ENCODE measurements around the gene SAA1.
"Not testable (repeated sequence)": the region's sequence is repeated elsewhere in the genome, so short reads cannot be mapped to it uniquely, and the experiment has no call there.

The SAA1 gene

DNA sequence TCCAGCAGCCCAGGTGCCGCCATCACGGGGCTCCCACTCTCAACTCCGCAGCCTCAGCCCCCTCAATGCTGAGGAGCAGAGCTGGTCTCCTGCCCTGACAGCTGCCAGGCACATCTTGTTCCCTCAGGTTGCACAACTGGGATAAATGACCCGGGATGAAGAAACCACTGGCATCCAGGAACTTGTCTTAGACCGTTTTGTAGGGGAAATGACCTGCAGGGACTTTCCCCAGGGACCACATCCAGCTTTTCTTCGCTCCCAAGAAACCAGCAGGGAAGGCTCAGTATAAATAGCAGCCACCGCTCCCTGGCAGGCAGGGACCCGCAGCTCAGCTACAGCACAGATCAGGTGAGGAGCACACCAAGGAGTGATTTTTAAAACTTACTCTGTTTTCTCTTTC, at the start of gene SAA1:
Gene SAA1, plus strand, starts transcription at position 316 of the 400 bp plus-strand sequence. CDS start 624 bp downstream, outside the sequence.
- FAIRE-seq, result no peak

DNA sequence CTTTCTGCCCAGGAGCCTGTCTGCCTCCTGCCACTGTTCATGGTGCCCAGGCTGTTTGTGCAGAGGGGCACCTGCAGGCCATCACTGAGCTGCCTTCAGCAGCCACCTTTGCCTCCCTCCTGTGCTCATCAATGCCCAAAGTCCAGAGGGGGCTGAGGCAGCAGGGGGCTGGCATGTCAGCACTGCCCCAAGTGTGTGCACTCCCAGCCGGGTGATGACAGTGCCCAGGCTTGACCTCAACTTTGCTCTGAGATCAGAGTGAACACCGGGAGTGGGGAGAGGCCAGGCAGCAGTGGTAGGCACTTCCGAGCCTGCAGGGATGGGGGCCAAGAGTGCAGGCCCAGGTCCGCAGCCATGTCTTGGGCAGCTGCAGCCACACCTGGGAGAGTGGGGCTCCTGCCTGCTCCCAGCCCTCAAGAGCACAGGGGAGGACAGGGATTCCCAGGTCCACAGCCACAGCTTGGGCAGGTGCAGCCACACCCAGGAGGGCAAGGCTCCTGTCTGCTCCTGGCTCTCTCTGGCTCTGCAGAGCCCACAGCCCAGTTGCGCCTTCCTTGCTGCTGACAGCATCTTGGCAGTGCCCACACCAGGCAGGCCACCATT, 44.7 kb upstream of the SAA1 start:
- FAIRE-seq, result no peak

DNA sequence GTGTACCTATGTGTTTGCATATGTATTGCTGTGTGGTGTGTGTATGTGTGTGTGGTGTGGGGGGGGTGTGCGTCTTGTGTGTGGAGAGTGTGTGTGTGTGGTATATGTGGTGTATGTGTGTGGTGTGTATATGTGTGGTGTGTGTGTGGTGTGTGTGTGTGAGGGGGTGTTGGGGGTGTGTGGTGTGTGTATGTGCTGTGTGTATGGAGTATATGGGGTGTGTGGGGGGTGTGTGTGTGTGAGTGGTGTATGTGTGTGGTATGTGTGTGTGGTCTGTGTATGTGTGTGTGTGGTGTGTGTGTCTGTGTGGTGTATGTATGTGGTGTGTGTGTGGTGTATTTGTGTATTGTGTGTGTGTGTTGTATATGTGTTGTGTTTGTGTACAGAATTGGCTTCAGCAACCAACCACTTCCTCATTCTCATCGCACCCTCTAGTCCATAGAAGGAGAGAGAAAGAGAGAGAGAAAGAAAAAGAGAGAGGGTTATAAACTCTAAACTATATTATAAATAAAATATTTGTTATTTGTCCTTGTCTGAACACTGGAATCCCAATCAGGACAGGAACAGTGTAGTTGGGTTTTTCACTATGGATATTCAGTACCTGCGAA, 43.1 kb upstream of the SAA1 start:
- no peak for FAIRE-seq

DNA sequence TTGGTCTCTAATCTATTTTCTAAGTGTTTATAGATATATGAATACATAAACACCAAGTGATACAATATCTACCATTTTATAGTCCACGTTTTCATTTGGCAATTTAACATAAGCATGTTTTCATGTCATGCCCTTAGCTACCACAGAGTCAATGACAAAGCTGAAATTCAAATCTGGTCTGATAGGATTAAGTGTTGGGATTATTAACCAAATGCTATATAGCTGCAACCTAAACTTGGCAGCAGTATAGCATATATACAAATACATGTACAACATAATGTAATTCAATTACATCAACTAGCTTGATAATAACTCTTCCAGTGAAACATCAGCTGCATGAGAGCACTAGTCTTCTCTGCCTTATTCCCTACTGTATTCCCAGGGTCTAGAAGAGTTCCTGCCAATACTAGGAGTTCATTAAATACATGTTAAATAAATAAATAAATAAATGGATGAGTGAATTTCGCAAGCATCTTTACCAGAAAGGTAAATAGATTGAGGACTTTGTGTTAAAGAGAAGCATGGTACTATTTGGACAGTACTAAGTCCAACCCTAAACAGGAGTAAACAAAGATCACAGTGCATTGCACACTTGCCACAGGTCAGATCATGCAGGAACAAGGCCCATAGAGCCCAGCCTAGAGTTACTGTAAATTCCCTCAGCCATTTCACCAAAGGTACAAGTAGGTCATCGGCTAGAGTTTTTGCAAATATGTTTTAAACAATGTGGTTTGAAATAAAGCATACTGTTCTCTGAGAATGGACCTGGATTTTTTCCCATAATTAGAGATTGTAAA, 42.3 kb upstream of the SAA1 start:
- FAIRE-seq, result no peak

DNA sequence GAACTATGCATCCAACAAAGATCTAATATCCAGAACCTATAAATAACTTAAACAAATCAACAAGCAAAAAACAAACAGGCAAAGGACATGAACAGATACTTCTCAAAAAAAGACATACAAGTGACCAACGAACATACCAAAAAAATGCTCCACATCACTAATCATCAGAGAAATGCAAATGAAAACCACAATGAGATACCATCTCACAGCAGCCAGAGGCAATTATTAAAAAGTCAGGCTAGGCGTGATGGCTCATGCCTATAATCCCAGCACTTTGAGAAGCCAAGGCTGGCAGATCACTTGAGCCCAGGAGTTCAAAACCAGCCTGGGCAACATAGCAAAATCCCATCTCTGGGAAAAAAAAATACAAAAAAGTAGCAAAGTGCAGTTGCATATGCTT, 40.2 kb upstream of the SAA1 start:
- no peak for FAIRE-seq

DNA sequence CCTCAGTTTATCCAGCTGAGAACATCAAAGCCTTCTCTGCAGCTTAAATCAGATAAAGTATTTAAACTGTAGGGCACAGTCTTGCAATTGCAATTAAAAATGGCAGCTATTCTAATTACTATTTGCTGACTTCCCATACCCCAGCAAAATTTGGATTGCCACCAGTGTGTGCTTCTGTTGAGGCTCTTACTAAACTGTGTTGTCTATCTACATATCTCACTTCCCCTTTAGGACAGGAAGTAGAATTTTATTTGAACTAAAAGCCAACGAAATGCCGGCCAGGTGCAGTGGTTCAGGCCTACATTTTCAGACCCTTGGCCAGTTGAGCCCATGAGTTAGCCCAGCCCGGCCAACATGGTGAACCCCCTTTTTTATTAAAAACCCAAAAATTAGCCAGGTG, 36.6 kb upstream of the SAA1 start:
- no peak for FAIRE-seq

DNA sequence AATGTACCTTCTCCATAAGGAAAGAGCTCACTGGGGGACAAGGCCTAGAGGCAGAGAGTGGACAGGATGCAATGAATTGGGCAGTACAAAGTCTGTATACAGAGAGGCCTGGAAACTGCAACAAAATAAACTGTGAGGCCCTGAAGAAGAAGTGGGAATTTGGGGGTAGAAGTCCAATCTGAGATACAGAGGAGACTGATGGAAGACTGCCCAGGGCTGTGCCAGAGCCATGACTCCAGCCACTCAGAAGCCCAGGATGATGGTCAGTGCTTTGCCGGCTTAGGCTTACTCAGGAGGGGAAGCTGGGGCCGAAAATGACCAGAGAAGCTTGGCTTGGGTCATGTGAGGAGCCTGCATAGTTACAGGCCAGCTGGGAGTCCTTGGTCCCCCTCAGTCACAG, 35.2 kb upstream of the SAA1 start:
- FAIRE-seq, result no peak

DNA sequence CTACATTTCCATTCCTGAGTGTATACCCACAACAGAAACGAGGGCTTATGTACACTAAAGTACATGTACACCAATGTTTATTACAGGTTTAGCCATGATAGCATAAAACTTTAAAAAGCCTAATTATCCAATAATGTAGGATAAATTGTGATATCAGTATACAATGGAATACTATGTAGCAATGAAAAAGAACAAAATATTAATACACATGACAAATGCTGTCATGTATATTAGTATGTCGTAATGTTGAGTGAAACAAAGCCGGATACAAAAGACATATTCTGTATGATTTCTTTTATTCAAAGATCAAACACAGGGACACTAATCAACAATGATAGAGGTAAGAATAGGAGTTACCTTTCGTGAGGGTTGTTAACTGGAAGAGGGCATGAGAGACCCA, 32.2 kb upstream of the SAA1 start:
- FAIRE-seq, result no peak

DNA sequence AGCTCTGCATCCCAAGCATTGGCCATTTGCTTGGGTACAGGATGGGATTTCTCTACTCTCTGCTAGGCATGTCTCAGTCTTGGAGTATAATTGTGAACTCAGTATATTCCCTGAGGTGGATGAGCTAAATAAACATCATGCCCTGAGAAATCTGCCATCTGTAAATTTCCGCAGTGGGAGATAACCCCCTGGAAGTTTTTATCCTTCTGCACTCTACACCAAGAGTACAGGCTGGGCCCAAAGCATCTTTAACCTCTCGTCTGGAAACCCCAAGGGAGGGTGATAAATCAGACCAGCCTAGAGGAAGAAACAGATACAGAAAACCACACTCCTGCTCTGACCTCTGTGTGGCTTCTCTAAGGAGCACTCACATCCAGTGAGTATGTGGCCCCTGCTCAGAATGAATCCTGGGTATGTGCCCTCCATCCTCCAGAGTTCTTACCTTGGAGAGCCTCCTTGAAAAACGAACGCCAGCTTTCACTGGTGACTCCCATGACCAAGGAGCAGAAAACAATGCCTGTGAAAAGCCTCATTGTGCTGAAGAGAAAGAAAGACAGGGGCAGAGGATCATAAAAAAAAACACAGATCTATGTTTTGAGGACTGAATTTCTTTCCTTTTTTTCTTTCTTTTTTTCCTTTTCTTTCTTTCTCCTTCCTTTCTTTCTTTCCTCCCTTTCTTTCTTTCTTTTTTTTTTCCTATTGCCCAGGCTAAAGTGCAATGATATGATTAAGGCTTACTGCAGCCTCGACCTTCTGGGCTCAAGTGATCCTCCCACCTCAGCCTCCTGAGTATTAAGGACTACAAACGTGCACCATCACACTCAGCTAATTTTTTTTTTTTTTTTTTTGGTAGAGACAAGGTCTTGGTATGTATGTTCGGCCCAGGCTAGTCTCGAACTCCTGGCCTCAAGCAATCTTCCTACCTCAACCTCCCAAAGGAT, 30.4 kb upstream of the SAA1 start:
- FAIRE-seq, result no peak

DNA sequence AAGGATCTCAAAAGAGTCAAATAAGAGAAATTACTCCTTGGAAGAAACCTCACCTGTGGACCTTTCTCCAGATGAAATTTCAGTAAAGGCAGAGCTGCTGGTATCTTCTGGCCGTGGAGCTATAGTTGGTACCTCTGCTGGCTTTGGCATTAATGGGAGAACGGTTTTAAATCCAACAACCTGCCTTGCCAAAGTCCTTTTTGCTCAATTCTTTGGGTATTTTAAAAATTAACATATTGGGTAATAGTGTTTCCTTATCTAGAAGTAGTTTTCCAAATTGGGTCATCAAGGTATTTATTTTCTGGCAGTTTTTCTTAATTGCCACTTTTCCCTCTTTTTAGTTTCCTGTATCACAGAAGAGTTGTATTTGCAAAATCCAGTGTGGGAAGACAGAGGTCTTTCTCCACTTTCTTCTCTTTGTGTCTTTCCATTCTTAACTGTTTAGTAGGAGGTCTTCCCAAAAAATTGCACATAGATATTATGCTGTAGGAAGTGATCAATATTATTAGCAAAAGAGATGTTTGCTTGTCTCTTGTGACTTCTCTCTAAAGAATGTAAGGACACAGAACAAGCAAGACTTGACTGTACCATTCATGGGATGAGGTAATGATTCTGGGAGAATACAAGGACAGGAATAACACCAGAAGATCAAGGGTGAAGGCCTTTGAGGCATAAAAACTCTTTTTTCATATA, 29.3 kb upstream of the SAA1 start, which contains the start of gene SAA4:
Gene SAA4, minus strand, starts transcription at position 139 of the 693 bp plus-strand sequence. CDS start 876 bp downstream, outside the sequence.
- no peak for FAIRE-seq

DNA sequence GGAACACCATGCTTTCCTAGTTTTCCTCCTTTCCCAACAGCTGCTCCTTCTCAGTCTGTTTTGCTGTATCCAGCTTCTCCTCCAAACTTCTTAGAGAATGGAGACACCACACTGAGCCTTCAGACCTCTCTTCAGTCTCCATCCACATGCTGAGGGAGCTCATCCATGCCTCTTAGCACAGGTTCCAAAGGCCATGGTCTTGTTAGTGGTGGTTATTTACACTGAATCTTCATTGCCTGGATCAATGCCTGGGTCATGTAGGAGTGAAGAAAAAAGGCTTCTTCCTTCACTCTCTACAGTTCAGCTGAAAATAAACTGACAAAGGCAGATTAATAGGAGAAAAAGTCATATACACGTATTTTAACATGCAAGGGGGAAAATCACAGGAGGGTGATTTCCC, 26.4 kb upstream of the SAA1 start:
- no peak for FAIRE-seq

DNA sequence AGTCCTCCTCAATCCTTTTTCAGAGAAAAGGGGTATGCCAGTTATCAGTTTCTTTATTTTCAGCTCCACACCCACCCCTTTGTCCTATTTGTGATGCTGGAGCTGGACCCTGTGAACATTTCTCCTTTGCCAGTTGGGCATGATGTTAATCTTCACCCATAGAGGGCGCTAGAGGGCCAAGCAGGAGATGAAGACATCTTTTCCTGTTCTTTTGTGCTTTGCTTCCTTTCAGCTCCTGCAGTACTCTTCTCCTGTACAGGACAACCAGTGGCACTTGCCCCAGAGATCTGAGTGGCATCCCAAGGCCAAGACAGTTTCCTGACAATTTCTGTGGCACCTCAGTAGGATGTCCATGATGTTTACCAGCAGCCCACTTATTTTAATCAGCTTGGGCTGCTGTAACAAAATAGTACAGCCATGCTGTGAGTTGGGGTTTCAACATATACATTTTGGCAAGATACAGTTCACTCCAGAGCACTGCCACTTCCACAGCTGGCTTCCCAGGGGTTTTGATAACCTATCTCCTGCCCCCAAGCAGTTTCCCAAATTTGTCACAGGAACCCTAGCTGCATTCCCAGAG, 22.2 kb upstream of the SAA1 start:
- no peak for FAIRE-seq

DNA sequence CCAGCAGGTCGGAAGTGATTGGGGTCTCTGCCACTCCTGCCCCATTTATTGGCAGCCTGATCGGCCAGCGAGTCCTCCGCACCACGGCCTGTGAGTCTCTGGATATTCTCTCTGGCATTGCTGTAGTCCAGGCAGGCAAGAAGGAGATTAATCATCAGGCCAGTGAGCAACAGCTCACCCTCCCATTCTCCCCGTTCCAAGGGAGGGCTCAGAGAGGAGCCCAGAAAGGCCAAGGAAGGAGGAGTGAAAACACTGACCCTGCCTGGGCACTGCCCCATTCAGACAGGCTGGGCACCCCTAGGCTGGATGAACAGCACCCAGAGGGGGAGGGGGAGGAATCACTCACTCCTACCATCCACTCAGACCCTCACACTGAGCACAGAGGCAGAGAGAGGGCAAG, 20.7 kb upstream of the SAA1 start:
- no peak for FAIRE-seq

DNA sequence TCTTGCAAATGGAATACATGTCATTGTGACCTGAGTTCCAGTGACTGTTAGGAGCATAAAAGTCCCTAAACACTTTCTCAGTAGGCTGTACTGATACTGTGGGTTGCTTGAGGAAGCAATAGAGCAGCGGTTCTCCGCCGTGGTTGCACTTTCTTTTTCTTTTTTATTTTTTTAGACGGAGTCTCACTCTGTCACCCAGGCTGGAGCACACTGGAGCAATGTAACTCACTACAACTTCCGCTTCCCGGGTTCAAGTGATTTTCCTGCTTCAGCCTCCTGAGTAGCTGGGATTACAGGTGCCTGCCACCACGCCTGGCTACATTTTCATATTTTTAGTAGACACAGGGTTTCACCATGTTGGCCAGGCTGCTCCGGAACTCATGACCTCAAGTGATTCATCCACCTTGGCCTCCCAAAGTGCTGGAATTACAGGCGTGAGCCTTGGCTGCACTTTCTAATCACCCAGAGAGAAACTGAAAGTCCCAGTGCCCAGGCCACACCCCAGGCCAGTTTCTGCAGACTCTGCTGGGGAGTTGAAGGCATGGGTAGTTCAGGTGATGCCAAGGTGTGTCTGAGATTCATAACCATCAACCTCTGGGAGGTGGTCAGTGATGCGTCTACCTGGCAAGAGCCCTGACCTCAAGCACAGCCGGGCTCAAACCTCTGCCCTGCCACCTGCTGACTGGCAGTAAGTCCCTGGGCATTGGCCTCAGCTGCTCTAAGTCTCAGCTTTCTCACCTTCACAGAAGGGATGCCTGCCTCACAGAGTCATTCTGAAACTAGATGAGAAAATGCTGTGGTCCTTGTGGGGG, 19.5 kb upstream of the SAA1 start:
- FAIRE-seq, result not testable (repeated sequence)

DNA sequence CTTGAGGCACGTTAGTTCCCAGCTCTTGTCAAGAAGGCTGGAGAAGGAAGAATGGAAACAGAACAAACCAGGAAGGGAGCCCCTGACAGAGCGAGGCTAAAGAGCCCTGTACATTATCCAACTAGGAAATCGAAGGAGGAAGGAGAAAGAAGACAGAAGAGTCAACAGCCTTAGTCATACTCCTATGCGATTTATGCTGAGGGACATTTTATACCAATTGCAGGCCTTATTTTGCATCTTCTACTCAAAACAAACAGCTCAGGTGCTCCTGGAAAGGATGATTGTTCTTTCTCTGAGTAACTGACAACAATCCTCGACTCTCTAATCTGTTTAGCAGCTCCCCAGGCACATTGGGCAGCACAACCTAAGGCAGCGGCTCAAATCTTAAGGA, 18.9 kb upstream of the SAA1 start:
- FAIRE-seq, result not testable (repeated sequence)

DNA sequence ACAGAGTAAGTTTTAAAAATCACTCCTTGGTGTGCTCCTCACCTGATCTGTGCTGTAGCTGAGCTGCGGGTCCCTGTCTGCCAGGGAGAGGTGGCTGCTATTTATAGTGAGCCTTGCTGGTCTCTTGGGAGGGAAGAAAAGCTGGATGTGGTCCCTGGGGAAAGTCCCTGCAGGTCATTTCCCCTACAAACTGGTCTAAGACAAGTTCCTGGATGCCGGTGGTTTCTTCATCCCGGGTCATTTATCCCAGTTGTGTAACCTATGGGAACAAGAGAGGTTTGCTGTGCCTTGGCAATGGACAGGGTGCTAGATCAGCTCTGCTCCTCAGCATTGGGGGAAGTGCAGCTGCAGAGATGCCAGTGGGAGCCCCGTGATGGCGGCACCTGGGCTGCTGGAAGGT, 17.5 kb upstream of the SAA1 start, which contains the start of gene SAA2:
Gene SAA2, minus strand, starts transcription at position 108 of the 400 bp plus-strand sequence. CDS start 657 bp downstream, outside the sequence.
- no peak for FAIRE-seq

DNA sequence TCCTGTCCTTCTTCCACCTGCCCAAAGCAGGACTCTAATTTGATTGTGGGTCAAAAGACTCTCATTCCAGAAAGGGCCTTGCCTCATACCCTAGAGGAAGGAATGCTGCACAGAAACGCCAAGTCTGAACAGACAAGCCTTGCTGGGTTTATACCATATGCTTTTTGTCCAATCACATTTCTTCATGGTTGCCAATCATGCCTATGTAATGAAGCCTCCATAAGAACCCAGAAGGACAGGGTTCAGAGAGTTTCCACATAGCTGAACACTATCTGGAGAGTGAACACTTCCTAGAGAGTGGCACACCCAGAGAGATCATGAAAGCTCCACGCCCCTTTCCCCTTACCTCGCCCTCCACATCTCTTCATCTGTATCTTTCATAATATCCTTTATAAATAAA, 12.8 kb upstream of the SAA1 start:
- no peak for FAIRE-seq

DNA sequence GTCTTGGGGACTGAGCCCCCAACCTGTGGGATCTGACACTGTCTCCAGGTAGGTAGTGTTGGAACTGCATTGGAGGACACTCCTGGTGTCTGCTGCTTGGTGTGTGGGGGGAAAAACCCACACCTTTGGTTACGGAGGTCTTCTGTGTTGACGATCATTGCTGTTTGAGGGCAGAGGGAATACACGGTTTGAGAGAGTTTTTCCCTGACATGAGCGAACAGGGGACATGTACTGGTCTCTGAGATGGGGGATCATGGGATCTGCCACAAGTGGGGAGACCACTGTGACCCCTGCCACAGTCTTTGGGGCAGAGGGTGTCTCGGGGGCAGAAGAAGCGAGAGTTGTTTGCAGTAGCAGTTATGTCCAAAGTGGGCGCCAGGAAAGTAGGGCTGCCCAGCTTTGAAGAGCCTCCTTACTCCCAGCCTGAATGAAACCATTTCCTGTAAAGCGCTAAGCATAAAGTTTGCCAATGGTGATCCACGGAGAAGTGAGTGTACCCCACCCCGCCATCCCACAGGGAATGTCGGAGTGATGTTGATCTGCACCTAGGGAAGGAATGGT, 12.2 kb upstream of the SAA1 start:
- no peak for FAIRE-seq

DNA sequence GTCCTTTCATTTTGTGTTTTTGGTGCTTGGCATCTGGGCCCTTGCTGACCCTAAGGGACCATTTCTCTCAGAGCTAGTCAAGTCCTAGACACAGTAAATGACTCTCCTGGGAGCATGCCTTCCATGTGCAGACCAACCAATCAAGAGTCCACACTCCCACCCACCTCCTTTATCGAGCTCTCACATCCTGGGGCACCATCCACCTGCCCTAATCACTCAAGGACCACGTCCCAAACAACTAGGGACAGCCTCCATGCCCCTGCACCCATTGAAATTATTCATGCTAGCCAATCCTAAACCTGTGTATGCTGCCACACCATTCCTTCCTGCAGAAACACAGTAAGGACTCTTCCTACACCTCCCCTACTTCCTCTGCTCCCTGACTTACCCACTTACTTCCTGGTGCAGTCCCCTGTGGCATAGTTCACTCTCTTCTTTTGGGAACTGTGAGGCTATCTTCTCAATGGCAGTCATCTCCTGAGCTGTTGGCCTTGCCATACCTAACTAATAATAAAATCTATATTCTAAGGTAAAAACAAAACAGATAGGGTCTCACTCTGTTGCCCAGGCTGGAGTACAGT, 11.2 kb upstream of the SAA1 start:
- no peak for FAIRE-seq

DNA sequence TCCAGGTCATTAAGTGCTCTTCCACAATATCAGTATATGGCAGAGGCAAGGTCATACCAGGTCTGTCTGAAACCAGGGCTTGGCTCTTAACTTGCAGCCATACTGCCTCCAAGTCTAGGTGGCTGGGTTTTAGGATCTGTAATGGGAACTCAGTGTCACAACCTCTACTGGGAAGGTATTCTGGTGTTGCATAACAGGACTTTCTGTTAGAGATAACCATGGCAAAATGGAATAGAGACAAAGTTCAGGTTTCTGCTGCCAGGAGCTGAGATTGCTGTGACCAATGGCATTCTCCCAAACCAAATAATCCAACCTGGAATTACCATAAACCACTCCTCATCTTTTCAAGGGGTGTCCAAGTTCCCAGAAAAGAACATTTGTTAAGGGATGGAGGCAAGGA, 6.8 kb upstream of the SAA1 start:
- FAIRE-seq, result no peak

All from islet of Langerhans (tissue), 1 donor.